ENCODE measurements around the gene PSMA6. TPM values are rescaled to one million over a fixed set of nuclear protein-coding genes. Genes with fewer than 3 reads are reported as not detected.
A peak's percentile ranks its signal among the peaks of the same experiment; 100 is the strongest.

Gene PSMA6
- total and polyA plus RNA-seq, 2 of the 8 experiments (the other 6 are each of a cell fraction or from before 2014, with no cell fraction given), result 180 to 238 TPM

- Histone ChIP-seq H2BK5ac (ENCODE audit: low read depth, low read length) (no peak overlapping the region), H3K18ac (ENCODE audit: extremely low read depth, low read length) (no peak overlapping the region), H2AK5ac (ENCODE audit: low read depth, low read length) (0 out of 2 replicates have a peak overlapping the region, but pooled peaks have one; percentile 4), H2BK120ac (replicated peaks; ENCODE audit: low read depth, low read length) (no peak overlapping the region), H3K4me3 (ENCODE audit: extremely low read depth in 1 of 4, insufficient read depth in 2 of 4, low read depth in 3 of 4, low read length in 4 of 4) (no peak overlapping the region), H3K4ac (replicated peaks; ENCODE audit: insufficient read length, low read depth, low read length) (no peak overlapping the region), H3K79me2 (ENCODE audit: control insufficient read depth in 1 of 2, insufficient read depth in 2 of 2, low read length in 2 of 2) (no peaks in the 10 kb centered on the region), H2BK12ac (ENCODE audit: low read depth, low read length) (no peak overlapping the region), H3K14ac (ENCODE audit: insufficient read length) (no peak overlapping the region), H3K27me3 (replicated peaks in 1 of 4; ENCODE audit: control insufficient read depth in 3 of 4, extremely low read depth in 1 of 4, insufficient read depth in 3 of 4, low read length in 3 of 4) (no peaks in the 10 kb centered on the region), H4K20me1 (replicated peaks in 1 of 2; ENCODE audit: control insufficient read depth in 1 of 2, insufficient read depth in 2 of 2, low read length in 2 of 2) (peaks cover 0 to 2% of the 10 kb centered on the region in 2 experiments), H3K4me1 (replicated peaks in 1 of 4; ENCODE audit: control insufficient read depth in 3 of 4, insufficient read depth in 4 of 4, low read length in 3 of 4) (peaks cover 0 to 18% (median 7%) of the 10 kb centered on the region in 4 experiments; a peak in 5 of 7 replicates), H3K27ac (ENCODE audit: low read depth, low read length) (no peak overlapping the region), H4K8ac (ENCODE audit: extremely low read depth, insufficient read depth, low read length) (no peak overlapping the region), H4K91ac (replicated peaks; ENCODE audit: insufficient read length, low read length) (no peak overlapping the region), H3K36me3 (ENCODE audit: control insufficient read depth in 2 of 4, insufficient read depth in 4 of 4, low read length in 3 of 4) (no peaks in the 10 kb centered on the region), H3K4me2 (ENCODE audit: insufficient read depth in 1 of 2, low read depth in 2 of 2, low read length in 2 of 2) (no peak overlapping the region), H3K23ac (ENCODE audit: insufficient read length) (no peak overlapping the region), H3K9ac (replicated peaks in 1 of 4; ENCODE audit: extremely low read depth in 1 of 4, low read depth in 3 of 4, low read length in 3 of 4) (no peak overlapping the region), H3K79me1 (ENCODE audit: low read depth, low read length) (no peaks in the 10 kb centered on the region), H3K56ac (replicated peaks; ENCODE audit: insufficient read length, low read depth, low read length) (no peak overlapping the region), H3K23me2 (ENCODE audit: low read depth, low read length) (no peaks in the 10 kb centered on the region), H4K5ac (ENCODE audit: insufficient read length, low read depth, low read length) (no peak overlapping the region), H2BK15ac (ENCODE audit: low read length) (no peak overlapping the region), H2AFZ (ENCODE audit: low read length) (0 out of 2 replicates have a peak overlapping the region, but pooled peaks have one; percentile 65), H2BK20ac (ENCODE audit: low read length) (no peak overlapping the region; the same call in 1 of the 2 replicates), H3K9me3 (ENCODE audit: insufficient read depth in 2 of 2, low read depth in 1 of 2, low read length in 1 of 2) (no peaks in the 10 kb centered on the region)
- ChIA-PET CTCF (ENCODE audit: partially characterized antibody) (interaction anchor here (0.9 to 4.3 kb wide), 4 partner anchors 10 to 46 kb away, joined by 3 to 18 read pairs (median 6); no protein-coding TSS in a partner anchor), POLR2A (ENCODE audit: partially characterized antibody) (interaction anchor here (0.9 to 4.6 kb wide), 2 partner anchors 37 to 74 kb away, joined by 3 to 30 read pairs; partner anchors contain the start of genes NFKBIA and PSMA6)
- 97% methylated on average over 8 of the region's 8 CpGs; no CpG with 5 or more reads in 1 of the 2 experiments for WGBS, 2 experiments (ENCODE audit: extremely low coverage in 1 of 2, insufficient coverage in 1 of 2, insufficient read length in 1 of 2, insufficient replicate concordance in 2 of 2, low coverage in 1 of 2, low lambda C conversion rate in 2 of 2, missing lambda C conversion rate in 1 of 2)
- FAIRE-seq (no peak), DNase-seq (ENCODE audit: low read depth in 1 of 2, low spot score in 2 of 2) (no peak)
- TF ChIP-seq CHD2 (IDR thresholded peaks at IDR 0.05; ENCODE audit: low read length) (no peak), JUN (IDR thresholded peaks at IDR 0.05; ENCODE audit: low read depth, low read length) (no peak), SUZ12 (IDR thresholded peaks at IDR 0.05; ENCODE audit: low read length) (no peak), SP4 (IDR thresholded peaks at IDR 0.05; ENCODE audit: low read length) (no peak), NANOG (IDR thresholded peaks at IDR 0.05; ENCODE audit: insufficient read depth, low read depth, low read length, poor library complexity, severe bottlenecking) (no peak), HDAC6 (IDR thresholded peaks at IDR 0.05; ENCODE audit: low read depth, low read length) (no peak), BCL11A (IDR thresholded peaks at IDR 0.05; ENCODE audit: low read depth in 2 of 2, low read length in 2 of 2) (no peak), ATF3 (IDR thresholded peaks at IDR 0.05; ENCODE audit: insufficient read depth, low read depth, low read length) (no peak), RFX5 (IDR thresholded peaks at IDR 0.05; ENCODE audit: borderline replicate concordance, low read depth, low read length) (no peak), HDAC2 (IDR thresholded peaks at IDR 0.05; ENCODE audit: borderline replicate concordance in 1 of 2, low read depth in 2 of 2, low read length in 2 of 2) (no peak), TEAD4 (IDR thresholded peaks at IDR 0.05; ENCODE audit: low read depth, low read length) (no peak), CREB1 (IDR thresholded peaks at IDR 0.05) (no peak)
These were observed 74.4 kb downstream of the PSMA6 start for GRCh38 chr14:35366521-35366976.
